IMR-90 (cell line): ENCODE measurements around the gene GBP6.
"Not testable (repeated sequence)": the region's sequence is repeated elsewhere in the genome, so short reads cannot be mapped to it uniquely, and the experiment has no call there.

Source experiments
- CEBPB ChIP-seq: IDR thresholded peaks from 2 replicates; pipeline ENCODE4 v1.6.1; 2012; ENCODE audit warnings: low read depth, low read length, improper control_type of control experiment
- POLR2A ChIP-seq: IDR thresholded peaks from 2 replicates; pipeline ENCODE4 v1.6.1; 2012; ENCODE audit warnings: mild to moderate bottlenecking, low read depth, low read length
- RFX5 ChIP-seq: IDR thresholded peaks from 2 replicates; pipeline ENCODE4 v1.8.0; 2012; ENCODE audit warnings: low read depth, mild to moderate bottlenecking, low read length, moderate library complexity
- TF ChIP-seq, protein P1 (sequence below): conservative IDR thresholded peaks from 2 replicates; pipeline ENCODE4 v1.5.1; 2012; ENCODE audit warnings: mild to moderate bottlenecking, low read depth, low read length, improper control_type of control experiment

DNA sequence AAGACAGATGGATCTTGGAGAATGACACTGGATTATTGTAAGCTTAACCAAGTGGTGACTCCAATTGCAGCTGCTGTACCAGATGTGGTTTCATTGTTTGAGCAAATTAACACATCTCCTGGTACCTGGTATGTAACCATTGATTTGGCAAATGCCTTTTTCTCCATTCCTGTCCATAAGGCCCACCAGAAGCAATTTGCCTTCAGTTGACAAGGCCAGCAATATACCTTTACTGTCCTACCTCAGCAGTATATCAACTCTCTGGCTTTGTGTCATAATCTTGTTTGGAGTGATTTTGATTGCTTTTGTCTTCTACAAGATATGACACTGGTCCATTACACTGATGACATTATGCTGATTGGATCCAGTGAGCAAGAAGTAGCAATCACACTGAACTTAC is 18.4 kb upstream of the GBP6 start:
- TF ChIP-seq, protein P1, sequence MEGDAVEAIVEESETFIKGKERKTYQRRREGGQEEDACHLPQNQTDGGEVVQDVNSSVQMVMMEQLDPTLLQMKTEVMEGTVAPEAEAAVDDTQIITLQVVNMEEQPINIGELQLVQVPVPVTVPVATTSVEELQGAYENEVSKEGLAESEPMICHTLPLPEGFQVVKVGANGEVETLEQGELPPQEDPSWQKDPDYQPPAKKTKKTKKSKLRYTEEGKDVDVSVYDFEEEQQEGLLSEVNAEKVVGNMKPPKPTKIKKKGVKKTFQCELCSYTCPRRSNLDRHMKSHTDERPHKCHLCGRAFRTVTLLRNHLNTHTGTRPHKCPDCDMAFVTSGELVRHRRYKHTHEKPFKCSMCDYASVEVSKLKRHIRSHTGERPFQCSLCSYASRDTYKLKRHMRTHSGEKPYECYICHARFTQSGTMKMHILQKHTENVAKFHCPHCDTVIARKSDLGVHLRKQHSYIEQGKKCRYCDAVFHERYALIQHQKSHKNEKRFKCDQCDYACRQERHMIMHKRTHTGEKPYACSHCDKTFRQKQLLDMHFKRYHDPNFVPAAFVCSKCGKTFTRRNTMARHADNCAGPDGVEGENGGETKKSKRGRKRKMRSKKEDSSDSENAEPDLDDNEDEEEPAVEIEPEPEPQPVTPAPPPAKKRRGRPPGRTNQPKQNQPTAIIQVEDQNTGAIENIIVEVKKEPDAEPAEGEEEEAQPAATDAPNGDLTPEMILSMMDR = not testable (repeated sequence)
- not testable (repeated sequence) for TF ChIP-seq RFX5, POLR2A, CEBPB
